Lower leg skin (tissue), 4 donors: ENCODE results near the gene HDLBP. TPM values are rescaled to one million over a fixed set of nuclear protein-coding genes. Genes with fewer than 3 reads are reported as not detected.

Experiments used
- DNase-seq, 2 donors: peaks; one replicate each; pipeline ENCODE4 v3.0.0-alpha.2; 2019; ENCODE audit warnings: low spot score in 2 of 2
- H3K4me3 ChIP-seq: fragments of 200-600 bp; sonication (generic); 2 replicates; pipeline ENCODE4 v1.5.1; 2017; ENCODE audit warnings: mild to moderate bottlenecking, low read depth; ENCODE audit not compliant: poor library complexity, severe bottlenecking
- POLR2A ChIP-seq, 2 donors: fragments of 450-650 bp; IDR thresholded peaks; one replicate each; pipeline ENCODE4 v1.6.1; 2016 to 2017; ENCODE audit warnings: antibody characterized with exemption in 2 of 2, mild to moderate bottlenecking in 1 of 2, moderate library complexity in 1 of 2
- WGBS, 2 donors: methylation state at CpG; one replicate each; pipeline ENCODE4 v1.1.5; 2018; 5-methylcytosine and 5-hydroxymethylcytosine counted together
- intact Hi-C: fragments of 100-400 bp; cut with DNase I; formaldehyde crosslinking; loops from one replicate; pipeline ENCODE4 v1.15.0; 2023; ENCODE audit warnings: low total_unique reads
- total RNA-seq, 4 donors: library from RNA; depleted of rRNA; stranded (reverse); fragments of >200 nt; gene quantifications; one replicate each; pipeline ENCODE4 v1.1.0, GENCODE V29; 2016
- TF ChIP-seq, protein P1 (sequence below), 3 donors: fragments of 450-650 bp; IDR thresholded peaks; one replicate each; pipeline ENCODE4 v1.5.1; 2016; ENCODE audit warnings: antibody characterized with exemption in 3 of 3, mild to moderate bottlenecking in 3 of 3, moderate library complexity in 2 of 3

Gene HDLBP
- 100 to 1,000 TPM; 241 to 393 (median 294) TPM for total RNA-seq

GRCh38 chr2:241315093-241315878 is at the start of gene HDLBP:
Gene HDLBP, minus strand, starts transcription at chr2:241315672. Its CDS starts 48,803 bp downstream, at chr2:241266869.
- intact Hi-C loops = loop anchor here (1.0 kb wide), 1 partner anchor 38 kb away; no protein-coding TSS in a partner anchor
- WGBS, 2 donors = 0 to 1% methylated on average over 41 to 46 of the region's 73 CpGs
- DNase-seq = peak; percentile 98 to 100
- peak within 1 kb of the TSS; percentile 87 for H3K4me3 ChIP-seq
- TF ChIP-seq, protein P1, sequence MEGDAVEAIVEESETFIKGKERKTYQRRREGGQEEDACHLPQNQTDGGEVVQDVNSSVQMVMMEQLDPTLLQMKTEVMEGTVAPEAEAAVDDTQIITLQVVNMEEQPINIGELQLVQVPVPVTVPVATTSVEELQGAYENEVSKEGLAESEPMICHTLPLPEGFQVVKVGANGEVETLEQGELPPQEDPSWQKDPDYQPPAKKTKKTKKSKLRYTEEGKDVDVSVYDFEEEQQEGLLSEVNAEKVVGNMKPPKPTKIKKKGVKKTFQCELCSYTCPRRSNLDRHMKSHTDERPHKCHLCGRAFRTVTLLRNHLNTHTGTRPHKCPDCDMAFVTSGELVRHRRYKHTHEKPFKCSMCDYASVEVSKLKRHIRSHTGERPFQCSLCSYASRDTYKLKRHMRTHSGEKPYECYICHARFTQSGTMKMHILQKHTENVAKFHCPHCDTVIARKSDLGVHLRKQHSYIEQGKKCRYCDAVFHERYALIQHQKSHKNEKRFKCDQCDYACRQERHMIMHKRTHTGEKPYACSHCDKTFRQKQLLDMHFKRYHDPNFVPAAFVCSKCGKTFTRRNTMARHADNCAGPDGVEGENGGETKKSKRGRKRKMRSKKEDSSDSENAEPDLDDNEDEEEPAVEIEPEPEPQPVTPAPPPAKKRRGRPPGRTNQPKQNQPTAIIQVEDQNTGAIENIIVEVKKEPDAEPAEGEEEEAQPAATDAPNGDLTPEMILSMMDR (IDR thresholded peaks at IDR 0.05) = no peak
- TF ChIP-seq POLR2A (IDR thresholded peaks at IDR 0.05) = no peak

- no peak overlapping the region for H3K4me3 ChIP-seq
- intact Hi-C loops = no loop called here
- TF ChIP-seq, protein P1 (IDR thresholded peaks at IDR 0.05) = no peak
- no peak for TF ChIP-seq POLR2A (IDR thresholded peaks at IDR 0.05)
- WGBS, 2 donors = 71 to 77% methylated on average over 2 of the region's 2 CpGs
- DNase-seq = no peak
Observed at GRCh38 chr2:241364781-241365180, 49.3 kb upstream of the HDLBP start.

DNA sequence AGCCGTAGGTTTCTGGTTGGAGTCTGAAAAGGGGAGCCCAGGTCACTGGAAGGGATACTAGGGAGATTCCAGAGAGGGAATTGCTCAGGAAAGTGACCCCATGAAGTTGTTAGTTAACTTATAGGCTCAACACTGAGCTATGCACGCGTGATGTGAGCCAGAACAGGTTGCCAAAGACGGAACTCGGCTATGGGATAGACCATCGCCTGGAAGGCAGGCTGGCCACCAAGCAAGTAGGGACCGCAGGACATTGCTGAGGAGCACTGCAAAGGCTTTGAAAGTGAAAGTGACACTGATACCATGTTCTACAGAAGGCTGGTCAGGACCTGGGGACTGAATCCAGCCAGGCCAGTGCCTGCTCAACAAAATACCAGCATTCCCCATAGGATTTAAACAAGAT is 48.0 kb upstream of the HDLBP start:
- TF ChIP-seq, protein P1 (IDR thresholded peaks at IDR 0.05) = no peak
- TF ChIP-seq POLR2A (IDR thresholded peaks at IDR 0.05) = no peak
- no peak overlapping the region for H3K4me3 ChIP-seq
- WGBS, 2 donors = 85 to 86% methylated on average over 7 of the region's 7 CpGs
- intact Hi-C loops = no loop called here
- DNase-seq = no peak

GRCh38 chr2:241359481-241360045 is 44.1 kb upstream of the HDLBP start:
- 78 to 81% methylated on average over 7 of the region's 7 CpGs for WGBS, 2 donors
- intact Hi-C loops = no loop called here
- DNase-seq = no peak
- TF ChIP-seq, protein P1 (IDR thresholded peaks at IDR 0.05) = no peak
- TF ChIP-seq POLR2A (IDR thresholded peaks at IDR 0.05) = no peak
- H3K4me3 ChIP-seq = no peak overlapping the region

GRCh38 chr2:241358470-241358869 is 43.0 kb upstream of the HDLBP start:
- 81 to 83% methylated on average over 5 of the region's 5 CpGs for WGBS, 2 donors
- H3K4me3 ChIP-seq = no peak overlapping the region
- DNase-seq = no peak
- no peak for TF ChIP-seq POLR2A (IDR thresholded peaks at IDR 0.05)
- TF ChIP-seq, protein P1 (IDR thresholded peaks at IDR 0.05) = no peak
- intact Hi-C loops = no loop called here
